CD4-positive, alpha-beta T cell treated with Interleukin-6 for 4 hours (primary cell): Measurements from ENCODE around the gene FAM25A.

ENCODE experiments used
- DNase-seq: peaks from one replicate; pipeline ENCODE4 v3.0.0-alpha.2; 2020; ENCODE audit warnings: mixed read lengths

Gene FAM25A

DNA sequence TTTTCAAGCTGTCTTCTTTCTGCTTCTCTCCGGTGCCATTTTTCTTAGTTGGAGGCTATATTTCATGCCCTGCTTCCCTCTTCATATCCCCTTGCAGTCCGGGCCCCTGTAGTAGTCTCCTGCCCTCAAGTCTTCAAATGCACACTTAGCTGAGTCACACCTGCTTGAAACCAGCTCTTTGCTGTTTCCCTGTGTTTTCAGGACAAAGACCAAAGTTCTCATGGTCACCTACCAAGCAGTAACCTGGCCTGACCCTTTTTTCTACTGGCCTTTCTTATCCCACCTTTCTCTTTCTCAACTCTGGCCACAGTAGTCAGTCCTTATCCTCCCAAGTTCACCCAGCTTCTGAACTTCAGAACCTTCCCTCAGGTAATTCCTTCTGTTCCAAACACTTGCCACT lies 46.1 kb downstream of the FAM25A start:
- DNase-seq, result no peak

DNA sequence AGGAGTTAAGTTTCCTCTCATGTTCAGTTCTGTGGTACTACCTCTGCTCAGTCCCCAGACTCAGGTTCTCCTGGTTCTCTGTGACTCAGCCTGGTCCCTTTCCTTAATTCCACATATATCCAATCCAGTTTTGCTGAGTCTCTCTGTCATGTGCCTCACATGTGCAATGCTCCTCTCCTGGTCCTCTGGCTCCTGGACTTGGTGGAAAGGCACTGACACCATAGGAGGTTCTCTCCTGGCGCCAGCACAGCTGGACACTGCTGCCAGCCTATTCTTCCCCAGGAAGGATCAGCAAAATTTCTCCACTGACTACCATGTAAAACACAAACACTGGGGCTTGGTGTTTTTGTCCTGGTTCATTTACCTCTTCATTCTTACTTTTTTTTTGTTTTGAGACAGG lies 46.8 kb downstream of the FAM25A start:
- no peak for DNase-seq

- no peak for DNase-seq
Measured at GRCh38 chr10:87068281-87068680, 48.2 kb downstream of the FAM25A start.

DNA sequence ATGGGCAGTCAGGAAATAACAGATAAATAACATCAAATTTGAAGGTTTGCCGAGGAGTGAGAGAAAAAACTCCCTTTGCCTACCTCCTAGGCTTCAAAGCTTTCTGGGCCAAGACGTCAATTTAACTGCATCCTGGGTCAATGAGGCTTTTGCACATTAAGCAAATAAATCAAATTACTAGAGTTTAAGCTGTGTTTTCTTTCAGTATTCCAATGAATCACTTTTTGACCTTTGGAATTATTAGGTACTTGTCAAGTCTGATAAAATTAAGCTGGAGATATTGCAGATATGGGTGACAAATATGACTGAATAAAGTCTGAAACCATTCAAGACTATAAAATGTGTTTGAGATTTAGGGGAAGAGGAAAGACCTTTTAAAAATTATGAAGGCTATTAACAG lies 52.4 kb downstream of the FAM25A start:
- DNase-seq, result no peak
